Measurements from ENCODE around the gene CCHCR1.

Gene CCHCR1

GRCh38 chr6:31110825-31111582, 46.6 kb downstream of the CCHCR1 start:
- Histone ChIP-seq H3K27me3 (ENCODE audit: low read length) (no peaks in the 10 kb centered on the region), H3K4me3 (ENCODE audit: insufficient read depth, low read length, poor library complexity, severe bottlenecking) (no peak overlapping the region), H3F3A (ENCODE audit: insufficient read depth) (no peaks in the 10 kb centered on the region), H4K20me1 (ENCODE audit: low read depth, low read length) (no peaks in the 10 kb centered on the region), H3K9ac (ENCODE audit: low read length) (no peak overlapping the region), H3K36me3 (ENCODE audit: low read length) (no peaks in the 10 kb centered on the region), H3K9me2 (replicated peaks; ENCODE audit: insufficient read depth, low read length) (no peaks in the 10 kb centered on the region), H3K79me2 (ENCODE audit: insufficient read depth, low read length) (no peaks in the 10 kb centered on the region), H2AFZ (ENCODE audit: low read depth, low read length, severe bottlenecking) (no peak overlapping the region), H3K9me3 (ENCODE audit: insufficient read depth, low read length) (no peaks in the 10 kb centered on the region), H3K4me2 (ENCODE audit: low read depth, low read length, poor library complexity, severe bottlenecking) (no peak overlapping the region), H3K27ac (ENCODE audit: low read depth, low read length) (no peak overlapping the region)
- TF ChIP-seq CTCF (IDR thresholded peaks at IDR 0.05; ENCODE audit: insufficient read depth, low read length, poor library complexity, severe bottlenecking) = no peak
- TF ChIP-seq EZH2phosphoT487 (conservative IDR thresholded peaks at IDR 0.05; ENCODE audit: low read length) = no peak

- Histone ChIP-seq H3K9me3 (ENCODE audit: insufficient read depth, low read length) (no peaks in the 10 kb centered on the region), H4K20me1 (ENCODE audit: low read depth, low read length) (no peaks in the 10 kb centered on the region), H3K36me3 (ENCODE audit: low read length) (no peaks in the 10 kb centered on the region), H2AFZ (ENCODE audit: low read depth, low read length, severe bottlenecking) (no peak overlapping the region), H3K4me2 (ENCODE audit: low read depth, low read length, poor library complexity, severe bottlenecking) (no peak overlapping the region), H3K27ac (ENCODE audit: low read depth, low read length) (no peak overlapping the region), H3K9ac (ENCODE audit: low read length) (no peak overlapping the region), H3K9me2 (replicated peaks; ENCODE audit: insufficient read depth, low read length) (no peaks in the 10 kb centered on the region), H3F3A (ENCODE audit: insufficient read depth) (no peaks in the 10 kb centered on the region), H3K79me2 (ENCODE audit: insufficient read depth, low read length) (no peaks in the 10 kb centered on the region), H3K4me3 (ENCODE audit: insufficient read depth, low read length, poor library complexity, severe bottlenecking) (no peak overlapping the region), H3K27me3 (ENCODE audit: low read length) (no peaks in the 10 kb centered on the region)
- TF ChIP-seq CTCF (IDR thresholded peaks at IDR 0.05; ENCODE audit: insufficient read depth, low read length, poor library complexity, severe bottlenecking) (no peak), EZH2phosphoT487 (conservative IDR thresholded peaks at IDR 0.05; ENCODE audit: low read length) (no peak)
These were observed 50.5 kb downstream of the CCHCR1 start for GRCh38 chr6:31107052-31107451.

- Histone ChIP-seq H3K27ac (ENCODE audit: low read depth, low read length) (no peak overlapping the region), H3K79me2 (ENCODE audit: insufficient read depth, low read length) (no peaks in the 10 kb centered on the region), H3K9ac (ENCODE audit: low read length) (no peak overlapping the region), H3K4me2 (ENCODE audit: low read depth, low read length, poor library complexity, severe bottlenecking) (no peak overlapping the region), H3K4me3 (ENCODE audit: insufficient read depth, low read length, poor library complexity, severe bottlenecking) (no peak overlapping the region), H3K9me2 (replicated peaks; ENCODE audit: insufficient read depth, low read length) (no peaks in the 10 kb centered on the region), H3K27me3 (ENCODE audit: low read length) (no peaks in the 10 kb centered on the region), H3K9me3 (ENCODE audit: insufficient read depth, low read length) (no peaks in the 10 kb centered on the region), H3F3A (ENCODE audit: insufficient read depth) (no peaks in the 10 kb centered on the region), H4K20me1 (ENCODE audit: low read depth, low read length) (no peaks in the 10 kb centered on the region), H2AFZ (ENCODE audit: low read depth, low read length, severe bottlenecking) (no peak overlapping the region), H3K36me3 (ENCODE audit: low read length) (no peaks in the 10 kb centered on the region)
- TF ChIP-seq EZH2phosphoT487 (conservative IDR thresholded peaks at IDR 0.05; ENCODE audit: low read length) (no peak), CTCF (IDR thresholded peaks at IDR 0.05; ENCODE audit: insufficient read depth, low read length, poor library complexity, severe bottlenecking) (no peak)
These were observed 54.5 kb downstream of the CCHCR1 start for GRCh38 chr6:31103136-31103535.
